GM23338 (cell line): ENCODE measurements around the gene GALNT1.

ENCODE experiments used
- CTCF ChIP-seq, 2 experiments: fragments of 200-600 bp in 1 of 2; sonication (generic) in 1 of 2; conservative IDR thresholded peaks; 2 replicates each; pipeline versions ENCODE4 v1.5.1 to v1.6.1; 2016 to 2017; ENCODE audit warnings: antibody characterized with exemption in 2 of 2, low read depth in 2 of 2, mild to moderate bottlenecking in 2 of 2, moderate library complexity in 1 of 2
- EZH2 ChIP-seq: fragments of 200-600 bp; sonication (generic); IDR thresholded peaks from one replicate; pipeline ENCODE4 v1.8.0; 2017; ENCODE audit warnings: antibody characterized with exemption, mild to moderate bottlenecking, low read depth; ENCODE audit not compliant: unreplicated experiment
- POLR2AphosphoS5 ChIP-seq: IDR thresholded peaks from 2 replicates; pipeline ENCODE4 v1.6.1; 2016; ENCODE audit warnings: antibody characterized with exemption, low read depth
- STAT1 ChIP-seq: IDR thresholded peaks from one replicate; pipeline ENCODE4 v1.6.1; 2016; ENCODE audit warnings: antibody characterized with exemption; ENCODE audit not compliant: unreplicated experiment

GRCh38 chr18:35750929-35751328, 169.4 kb downstream of the GALNT1 start:
- no peak for TF ChIP-seq CTCF (conservative IDR thresholded peaks at IDR 0.05; ENCODE audit: low read depth in 2 of 2)
- TF ChIP-seq POLR2AphosphoS5 = no peak
- TF ChIP-seq EZH2 = no peak
- no peak for TF ChIP-seq STAT1
